ENCODE measurements around the gene SPTB. TPM values are rescaled to one million over a fixed set of nuclear protein-coding genes. Genes with fewer than 3 reads are reported as not detected.
A peak's percentile ranks its signal among the peaks of the same experiment; 100 is the strongest.

The SPTB gene
- not detected for total RNA-seq

DNA sequence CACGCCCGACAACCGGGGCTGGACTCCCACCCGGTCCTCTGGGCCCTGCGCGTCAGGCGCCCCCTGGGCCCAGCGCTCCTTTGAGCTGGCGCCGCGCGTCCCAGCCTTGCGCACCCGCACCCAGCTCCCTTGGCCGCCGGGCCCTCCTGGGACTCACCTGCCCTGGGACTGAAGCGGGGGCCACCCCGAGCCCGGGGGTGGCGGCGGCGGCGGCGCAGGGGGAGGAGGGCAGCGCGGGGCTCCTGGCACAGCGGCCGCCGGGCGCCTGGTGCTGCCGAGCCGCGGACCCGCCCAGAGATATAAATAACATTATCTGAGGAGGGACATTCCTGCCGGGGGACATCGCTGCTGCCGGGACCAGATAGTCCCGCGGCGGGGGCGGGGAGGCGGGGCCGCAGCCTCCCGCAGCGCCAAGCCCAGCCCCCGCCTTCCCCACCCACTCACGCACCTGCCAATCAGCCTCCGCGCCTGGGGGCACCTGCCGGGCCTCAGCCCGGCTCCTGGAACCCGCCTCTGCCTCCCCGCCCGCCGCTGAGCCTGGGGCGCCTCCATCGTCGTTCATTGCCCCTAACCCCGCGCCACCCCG, at the start of gene SPTB:
SPTB (minus strand) TSS at position 273 of the 586 bp plus-strand sequence. CDS start 56,813 bp downstream, outside the sequence.
- Mint-ChIP-seq H3K36me3 (no peaks in the 10 kb centered on the region), H3K4me3 (peak within 1 kb of the TSS; percentile 73), H3K27me3 (peaks cover 80% of the 10 kb centered on the region), H3K9me3 (ENCODE audit: low read depth) (no peaks in the 10 kb centered on the region), H3K27ac (no peak within 1 kb of the TSS), H3K4me1 (peaks cover 13% of the 10 kb centered on the region)
- CTCF ChIA-PET, result interaction anchor here (0.7 to 5.6 kb wide), 6 partner anchors 11 to 108 kb away, joined by 3 to 42 read pairs (median 4); no protein-coding TSS in a partner anchor
- DNase-seq (peak; percentile 67), ATAC-seq (peak; percentile 81)

- Mint-ChIP-seq H3K4me1 (peaks cover 19% of the 10 kb centered on the region), H3K9me3 (ENCODE audit: low read depth) (no peaks in the 10 kb centered on the region), H3K36me3 (peaks cover 51% of the 10 kb centered on the region), H3K27me3 (no peaks in the 10 kb centered on the region), H3K27ac (no peak overlapping the region), H3K4me3 (no peak overlapping the region)
- DNase-seq (no peak), ATAC-seq (no peak)
- CTCF ChIA-PET, result interaction anchor here (1.0 kb wide), 1 partner anchor 51 kb away, joined by 3 read pairs; no protein-coding TSS in a partner anchor
Observed at GRCh38 chr14:64929014-64929359, 49.3 kb upstream of the SPTB start.

DNA sequence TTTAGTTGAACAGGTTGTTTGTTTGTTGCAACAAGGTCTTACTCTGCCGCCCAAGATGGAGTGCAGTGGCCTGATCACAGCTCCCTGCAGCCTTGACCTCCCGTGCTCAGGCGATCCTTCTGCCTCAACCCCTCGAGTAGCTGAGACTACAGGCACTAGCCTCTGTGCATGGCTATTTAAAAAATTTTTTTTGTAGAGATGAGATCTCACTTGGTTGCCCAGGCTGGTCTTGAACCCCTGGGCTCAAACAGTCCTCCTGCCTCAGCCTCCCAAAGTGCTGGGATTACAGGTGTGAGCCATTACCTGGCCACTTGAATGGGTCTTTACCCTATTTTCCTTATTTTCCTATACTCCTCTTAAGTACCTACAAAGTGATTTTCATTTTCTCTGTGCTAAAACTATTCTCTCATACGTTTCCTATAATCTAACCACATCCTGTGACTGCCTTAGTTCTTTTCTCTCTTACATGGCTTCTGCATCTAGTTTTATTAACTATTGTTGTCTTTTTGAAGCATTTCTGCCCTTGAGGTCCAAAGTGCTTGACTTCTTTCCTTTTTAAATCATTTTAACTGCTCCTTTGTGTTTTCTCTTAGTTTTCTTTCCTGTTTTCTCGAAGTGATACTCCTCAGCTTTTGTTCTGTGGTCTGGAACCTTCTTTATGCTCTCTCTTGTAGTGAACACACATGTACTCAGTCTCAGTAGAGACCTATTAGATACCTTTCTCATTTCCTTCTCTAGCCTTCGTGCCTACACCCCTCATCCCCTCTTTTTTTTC, 48.7 kb upstream of the SPTB start:
- H3K4me1 Mint-ChIP-seq, result peaks cover 21% of the 10 kb centered on the region
- peaks cover 51% of the 10 kb centered on the region for H3K36me3 Mint-ChIP-seq
- H3K4me3 Mint-ChIP-seq, result no peak overlapping the region
- ATAC-seq (peak; percentile 83), DNase-seq (no peak)
- no peak overlapping the region for H3K27ac Mint-ChIP-seq
- no peaks in the 10 kb centered on the region for H3K9me3 Mint-ChIP-seq (ENCODE audit: low read depth)
- no peaks in the 10 kb centered on the region for H3K27me3 Mint-ChIP-seq
- CTCF ChIA-PET, result interaction anchor here (1.0 to 2.2 kb wide), 6 partner anchors 8 to 105 kb away, joined by 3 to 11 read pairs (median 4); partner anchors contain the start of gene CHURC1

- CTCF ChIA-PET, result interaction anchor here (1.2 to 2.2 kb wide), 3 partner anchors 9 to 104 kb away, joined by 3 to 11 read pairs (median 5); partner anchors contain the start of gene CHURC1
- Mint-ChIP-seq H3K27ac (no peak overlapping the region), H3K4me1 (peaks cover 24% of the 10 kb centered on the region), H3K36me3 (peaks cover 41% of the 10 kb centered on the region), H3K4me3 (no peak overlapping the region), H3K9me3 (ENCODE audit: low read depth) (no peaks in the 10 kb centered on the region), H3K27me3 (no peaks in the 10 kb centered on the region)
- no peak for DNase-seq
- no peak for ATAC-seq
Observed at GRCh38 chr14:64927031-64927430, 47.3 kb upstream of the SPTB start.

DNA sequence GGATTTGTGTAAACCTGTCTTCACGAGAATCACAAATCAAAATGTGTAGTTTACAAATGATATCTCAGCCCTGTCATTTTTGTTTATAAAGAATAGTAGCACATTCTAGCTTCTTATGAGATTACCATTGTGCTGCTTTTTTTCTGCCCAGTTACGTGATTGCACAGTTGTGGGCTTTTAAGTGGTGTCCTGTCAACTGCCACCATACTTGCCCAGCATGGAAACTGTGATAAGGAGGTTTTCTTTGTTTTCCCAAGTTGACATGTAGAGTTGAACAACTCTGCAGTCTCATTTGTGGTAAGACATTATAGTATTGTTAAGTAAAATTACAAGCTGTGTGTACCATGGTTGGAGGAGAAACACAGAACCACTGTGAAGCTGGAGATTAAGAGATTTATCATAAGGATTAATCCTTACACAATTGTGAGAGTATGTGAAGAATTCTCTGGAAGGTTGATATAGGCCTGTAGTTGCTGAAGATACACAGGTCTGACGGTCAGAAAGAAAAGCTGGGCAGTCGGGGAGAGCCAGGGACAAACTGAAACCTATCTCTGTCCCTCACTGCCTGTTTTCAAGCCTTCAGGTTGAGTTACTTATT, 46.8 kb upstream of the SPTB start:
- Mint-ChIP-seq H3K4me3 (no peak overlapping the region), H3K27ac (no peak overlapping the region), H3K9me3 (ENCODE audit: low read depth) (no peaks in the 10 kb centered on the region), H3K27me3 (no peaks in the 10 kb centered on the region), H3K36me3 (peaks cover 44% of the 10 kb centered on the region), H3K4me1 (peaks cover 29% of the 10 kb centered on the region)
- DNase-seq (no peak), ATAC-seq (no peak)
- CTCF ChIA-PET, result interaction anchor here (1.7 to 2.2 kb wide), 2 partner anchors 11 to 12 kb away, joined by 4 to 11 read pairs; partner anchors contain the start of gene CHURC1

GRCh38 chr14:64923015-64923414, 43.3 kb upstream of the SPTB start:
- Mint-ChIP-seq H3K27ac (no peak overlapping the region), H3K36me3 (peaks cover 48% of the 10 kb centered on the region), H3K4me3 (no peak overlapping the region), H3K27me3 (no peaks in the 10 kb centered on the region), H3K4me1 (peaks cover 34% of the 10 kb centered on the region), H3K9me3 (ENCODE audit: low read depth) (no peaks in the 10 kb centered on the region)
- ATAC-seq (no peak), DNase-seq (no peak)
- CTCF ChIA-PET, result interaction anchor here (1.0 kb wide), 1 partner anchor 17 kb away, joined by 3 read pairs; no protein-coding TSS in a partner anchor

DNA sequence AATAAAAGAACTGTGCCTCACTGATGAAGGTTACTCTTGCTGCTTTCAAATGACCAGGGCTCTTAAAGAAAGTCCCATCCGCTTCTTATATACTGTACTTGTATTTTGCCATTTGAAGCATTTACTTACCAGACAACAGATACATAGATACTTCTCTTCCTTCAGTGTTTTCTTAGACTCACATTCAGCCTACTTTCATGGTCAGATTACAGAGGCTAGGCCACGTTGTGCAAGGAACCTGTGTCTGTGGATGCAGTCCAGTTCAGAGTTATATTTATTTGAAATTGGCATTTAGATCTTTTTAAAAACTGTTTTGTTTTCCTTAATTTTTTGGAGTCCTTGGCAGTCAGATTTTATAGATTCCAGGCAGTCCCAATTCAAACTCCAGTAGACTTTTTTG, 40.8 kb upstream of the SPTB start:
- no peak overlapping the region for H3K4me3 Mint-ChIP-seq
- DNase-seq (no peak), ATAC-seq (no peak)
- no peaks in the 10 kb centered on the region for H3K9me3 Mint-ChIP-seq (ENCODE audit: low read depth)
- CTCF ChIA-PET, result interaction anchor here (1.0 kb wide), 1 partner anchor 33 kb away, joined by 3 read pairs; no protein-coding TSS in a partner anchor
- no peaks in the 10 kb centered on the region for H3K27me3 Mint-ChIP-seq
- peaks cover 48% of the 10 kb centered on the region for H3K36me3 Mint-ChIP-seq
- no peak overlapping the region for H3K27ac Mint-ChIP-seq
- peaks cover 42% of the 10 kb centered on the region for H3K4me1 Mint-ChIP-seq

GRCh38 chr14:64919618-64920017, 39.9 kb upstream of the SPTB start:
- peaks cover 49% of the 10 kb centered on the region for H3K4me1 Mint-ChIP-seq
- CTCF ChIA-PET, result no interaction called here

GRCh38 chr14:64919215-64919614, 39.5 kb upstream of the SPTB start:
- H3K4me1 Mint-ChIP-seq, result peaks cover 49% of the 10 kb centered on the region
- ATAC-seq, result no peak
- CTCF ChIA-PET, result no interaction called here

More at GRCh38 chr14:64919618-64920017, 39.9 kb upstream of the SPTB start:
- ATAC-seq, result no peak
- DNase-seq, result no peak
- no peak overlapping the region for H3K4me3 Mint-ChIP-seq
- H3K9me3 Mint-ChIP-seq (ENCODE audit: low read depth), result no peaks in the 10 kb centered on the region
- no peaks in the 10 kb centered on the region for H3K27me3 Mint-ChIP-seq
- no peak overlapping the region for H3K27ac Mint-ChIP-seq
- peaks cover 48% of the 10 kb centered on the region for H3K36me3 Mint-ChIP-seq

DNA sequence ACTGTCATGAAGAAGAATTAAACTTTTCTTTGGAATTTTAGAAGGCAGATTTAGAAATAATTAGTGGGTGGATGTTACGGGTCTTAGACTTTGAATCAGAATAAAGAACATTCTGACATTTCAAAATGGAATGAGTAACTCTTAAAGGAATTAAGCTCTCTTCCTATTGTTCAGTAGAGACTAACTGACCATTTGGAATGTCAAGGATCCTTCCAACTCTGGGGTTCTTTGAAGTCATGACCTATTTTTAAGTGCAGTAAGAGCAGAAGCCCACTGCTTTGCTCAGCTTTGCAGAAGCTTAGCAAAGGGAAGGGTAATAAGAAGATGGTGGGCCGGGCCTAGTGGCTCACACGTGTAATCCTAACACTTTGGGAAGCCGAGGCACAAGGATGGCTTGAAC, 38.5 kb upstream of the SPTB start:
- no peaks in the 10 kb centered on the region for H3K9me3 Mint-ChIP-seq (ENCODE audit: low read depth)
- ATAC-seq (no peak), DNase-seq (no peak)
- no peak overlapping the region for H3K4me3 Mint-ChIP-seq
- CTCF ChIA-PET, result interaction anchor here (0.6 kb wide), 1 partner anchor 153 kb away, joined by 3 read pairs; no protein-coding TSS in a partner anchor
- H3K27ac Mint-ChIP-seq, result no peak overlapping the region
- peaks cover 51% of the 10 kb centered on the region for H3K4me1 Mint-ChIP-seq
- H3K27me3 Mint-ChIP-seq, result no peaks in the 10 kb centered on the region
- peaks cover 39% of the 10 kb centered on the region for H3K36me3 Mint-ChIP-seq

More at GRCh38 chr14:64919215-64919614, 39.5 kb upstream of the SPTB start:
- peaks cover 45% of the 10 kb centered on the region for H3K36me3 Mint-ChIP-seq
- H3K9me3 Mint-ChIP-seq (ENCODE audit: low read depth), result no peaks in the 10 kb centered on the region
- H3K27me3 Mint-ChIP-seq, result no peaks in the 10 kb centered on the region
- no peak overlapping the region for H3K4me3 Mint-ChIP-seq
- H3K27ac Mint-ChIP-seq, result no peak overlapping the region
- no peak for DNase-seq

- Mint-ChIP-seq H3K27me3 (peaks cover 10% of the 10 kb centered on the region), H3K36me3 (peaks cover 33% of the 10 kb centered on the region), H3K4me3 (peak overlapping the region; percentile 78), H3K9me3 (ENCODE audit: low read depth) (no peaks in the 10 kb centered on the region), H3K4me1 (peaks cover 48% of the 10 kb centered on the region), H3K27ac (no peak overlapping the region)
- DNase-seq, result no peak
- CTCF ChIA-PET, result interaction anchor here (1.2 to 2.2 kb wide), 5 partner anchors 9 to 71 kb away, joined by 3 to 13 read pairs (median 11); partner anchors contain the start of gene FNTB
- no peak for ATAC-seq
Observed at GRCh38 chr14:64915797-64916196, 36.1 kb upstream of the SPTB start.

GRCh38 chr14:64915029-64915424, 35.3 kb upstream of the SPTB start:
- peak overlapping the region; percentile 78 for H3K4me3 Mint-ChIP-seq
- ATAC-seq, result no peak
- peak overlapping the region; percentile 91 for H3K27ac Mint-ChIP-seq
- peaks cover 44% of the 10 kb centered on the region for H3K4me1 Mint-ChIP-seq
- DNase-seq, result no peak
- H3K9me3 Mint-ChIP-seq (ENCODE audit: low read depth), result no peaks in the 10 kb centered on the region
- CTCF ChIA-PET, result interaction anchor here (0.8 to 2.2 kb wide), 9 partner anchors 10 to 154 kb away, joined by 3 to 13 read pairs (median 4); partner anchors contain the start of gene FNTB
- H3K27me3 Mint-ChIP-seq, result peaks cover 12% of the 10 kb centered on the region
- H3K36me3 Mint-ChIP-seq, result peaks cover 26% of the 10 kb centered on the region
